ENCODE results near the gene GPX6. TPM values are rescaled to one million over a fixed set of nuclear protein-coding genes. Genes with fewer than 3 reads are reported as not detected.

The GPX6 gene
- total and polyA plus RNA-seq, 11 donors = not detected

DNA sequence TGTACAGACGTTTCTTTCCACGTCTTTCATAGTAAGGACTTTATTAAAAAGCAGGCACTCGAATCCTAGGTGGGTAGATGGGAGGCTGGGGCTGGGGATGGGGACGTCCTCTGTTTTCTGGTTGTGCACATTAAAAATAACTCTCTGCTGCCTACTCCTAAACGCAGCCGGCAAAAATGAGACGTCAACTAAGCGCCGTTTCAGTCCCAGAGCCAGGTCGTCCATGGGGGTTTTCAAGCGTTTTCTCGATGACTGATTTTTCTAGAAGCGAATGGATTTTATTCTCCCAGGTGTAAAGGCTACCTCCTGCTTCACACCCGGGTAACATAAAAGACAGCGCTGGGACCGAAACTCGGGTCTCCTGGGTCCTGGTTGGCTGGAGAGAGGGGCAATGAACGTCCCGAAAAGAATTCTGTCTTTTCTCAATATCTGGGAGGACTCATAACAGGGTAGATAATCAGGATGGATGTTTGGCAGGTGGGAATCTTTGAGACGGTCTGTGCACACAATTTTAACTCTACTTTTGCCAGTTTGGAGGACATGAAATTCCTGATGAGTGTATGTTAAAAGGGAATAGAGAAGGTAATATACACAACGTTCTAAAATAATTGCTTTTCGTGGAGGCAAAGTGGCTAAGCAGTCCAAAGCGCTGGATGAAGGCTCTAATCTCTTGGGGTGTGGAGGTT is 25.2 kb downstream of the GPX6 start:
- no peak for DNase-seq
- peaks cover 0 to 3% (median 0%) of the 10 kb centered on the region in 12 donors for H3K9me3 ChIP-seq
- peak in 1 of 4 donors; percentile 51 for ATAC-seq
- peaks cover 0 to 9% (median 0%) of the 10 kb centered on the region in 12 donors for H3K4me1 ChIP-seq
- WGBS, 4 donors = 12 to 21% (median 12%) methylated on average over 19 to 23 of the region's 23 CpGs
- TF ChIP-seq, protein P1, sequence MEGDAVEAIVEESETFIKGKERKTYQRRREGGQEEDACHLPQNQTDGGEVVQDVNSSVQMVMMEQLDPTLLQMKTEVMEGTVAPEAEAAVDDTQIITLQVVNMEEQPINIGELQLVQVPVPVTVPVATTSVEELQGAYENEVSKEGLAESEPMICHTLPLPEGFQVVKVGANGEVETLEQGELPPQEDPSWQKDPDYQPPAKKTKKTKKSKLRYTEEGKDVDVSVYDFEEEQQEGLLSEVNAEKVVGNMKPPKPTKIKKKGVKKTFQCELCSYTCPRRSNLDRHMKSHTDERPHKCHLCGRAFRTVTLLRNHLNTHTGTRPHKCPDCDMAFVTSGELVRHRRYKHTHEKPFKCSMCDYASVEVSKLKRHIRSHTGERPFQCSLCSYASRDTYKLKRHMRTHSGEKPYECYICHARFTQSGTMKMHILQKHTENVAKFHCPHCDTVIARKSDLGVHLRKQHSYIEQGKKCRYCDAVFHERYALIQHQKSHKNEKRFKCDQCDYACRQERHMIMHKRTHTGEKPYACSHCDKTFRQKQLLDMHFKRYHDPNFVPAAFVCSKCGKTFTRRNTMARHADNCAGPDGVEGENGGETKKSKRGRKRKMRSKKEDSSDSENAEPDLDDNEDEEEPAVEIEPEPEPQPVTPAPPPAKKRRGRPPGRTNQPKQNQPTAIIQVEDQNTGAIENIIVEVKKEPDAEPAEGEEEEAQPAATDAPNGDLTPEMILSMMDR (IDR thresholded peaks at IDR 0.05) = no peak
- no peak for TF ChIP-seq POLR2A (IDR thresholded peaks at IDR 0.05)
- H3K4me3 ChIP-seq = peak overlapping the region in 10 of 12 donors; percentile 14 to 44 (median 38)
- H3K36me3 ChIP-seq = no peaks in the 10 kb centered on the region
- H3K27ac ChIP-seq = peak overlapping the region in 2 of 12 donors; percentile 5 to 65
- intact Hi-C loops (cut with DNase I) = no loop called here
- H3K27me3 ChIP-seq = peaks cover 5 to 86% (median 29%) of the 10 kb centered on the region in 9 donors

DNA sequence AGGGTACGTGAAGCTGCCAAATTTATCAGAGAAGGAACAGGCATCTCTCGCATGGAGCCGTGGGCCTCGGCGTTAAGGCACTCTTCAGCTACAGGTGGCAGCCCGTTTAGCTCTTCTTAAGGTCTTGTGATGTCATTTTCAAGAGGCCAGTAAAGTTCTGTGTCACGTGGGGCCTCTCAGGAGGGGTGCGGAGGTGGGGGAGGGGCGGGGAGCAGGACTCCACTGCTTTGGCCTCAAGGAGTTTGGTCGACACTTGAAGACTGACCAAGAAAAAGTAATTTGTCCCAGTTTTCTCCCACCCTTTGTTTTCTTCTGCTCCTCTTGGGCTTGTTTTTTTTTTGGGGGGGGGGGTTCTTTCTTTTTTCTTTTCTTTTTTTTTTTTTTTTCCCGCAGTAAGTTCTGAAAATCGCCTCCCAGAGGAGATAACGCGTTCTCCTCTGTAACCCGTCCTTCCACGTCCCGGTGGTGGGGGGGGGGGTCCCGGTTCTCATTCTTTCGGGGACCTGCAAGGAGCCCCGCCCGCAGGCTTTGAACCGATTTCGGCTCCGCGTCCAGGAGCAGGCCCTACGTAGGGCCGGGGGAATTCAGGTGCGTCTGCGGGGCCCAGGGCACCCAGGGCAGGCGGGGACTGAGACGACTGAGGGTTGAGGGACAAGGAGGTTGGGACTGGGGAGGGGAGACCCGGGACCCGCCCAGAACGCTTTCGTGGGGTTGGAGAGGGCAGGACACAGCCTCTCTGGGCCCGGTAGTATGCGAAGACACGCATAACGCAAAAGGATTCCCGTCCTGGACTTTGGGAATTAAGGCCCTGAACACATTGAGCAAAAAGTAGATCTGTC is 26.0 kb downstream of the GPX6 start:
- TF ChIP-seq, protein P1 (IDR thresholded peaks at IDR 0.05) = no peak
- no peak for TF ChIP-seq POLR2A (IDR thresholded peaks at IDR 0.05)
- WGBS, 4 donors = 5 to 11% (median 7%) methylated on average over 34 to 40 of the region's 40 CpGs
- H3K4me3 ChIP-seq = peak overlapping the region in 11 of 12 donors; percentile 14 to 44 (median 36)
- ATAC-seq (peak in 2 of 4 donors; percentile 51 to 93), DNase-seq (peak in 2 of 5 donors; percentile 38 to 53)
- no peaks in the 10 kb centered on the region for H3K36me3 ChIP-seq
- peaks cover 0 to 9% (median 0%) of the 10 kb centered on the region in 12 donors for H3K4me1 ChIP-seq
- intact Hi-C loops (cut with DNase I) = no loop called here
- peak overlapping the region in 2 of 12 donors; percentile 5 to 65 for H3K27ac ChIP-seq
- peaks cover 5 to 83% (median 25%) of the 10 kb centered on the region in 9 donors for H3K27me3 ChIP-seq
- peaks cover 0 to 3% (median 0%) of the 10 kb centered on the region in 12 donors for H3K9me3 ChIP-seq

DNA sequence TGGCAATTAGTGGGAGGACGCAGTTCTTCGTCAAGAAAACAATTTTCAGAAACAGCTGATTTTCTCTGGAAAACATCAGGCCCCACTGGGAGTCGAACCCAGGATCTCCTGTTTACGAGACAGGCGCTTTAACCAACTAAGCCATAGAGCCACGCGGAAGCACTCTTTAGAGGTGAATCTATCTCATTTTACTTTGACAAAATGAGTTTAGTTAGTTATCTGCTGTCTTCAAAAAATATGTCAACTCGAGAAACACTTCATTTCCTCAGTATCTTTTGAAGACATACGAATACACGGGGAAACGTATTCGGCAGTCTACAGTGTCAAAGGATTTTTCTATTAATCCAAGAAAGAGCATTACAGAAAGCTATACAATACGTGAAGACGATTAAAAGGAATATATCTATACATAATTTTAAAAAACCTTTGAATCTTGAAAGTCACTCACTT is 26.7 kb downstream of the GPX6 start:
- no peaks in the 10 kb centered on the region for H3K36me3 ChIP-seq
- 32 to 42% (median 35%) methylated on average over 14 of the region's 14 CpGs for WGBS, 4 donors
- intact Hi-C loops (cut with DNase I) = no loop called here
- H3K27me3 ChIP-seq = peaks cover 5 to 83% (median 25%) of the 10 kb centered on the region in 9 donors
- TF ChIP-seq, protein P1 (IDR thresholded peaks at IDR 0.05) = no peak
- no peak for TF ChIP-seq POLR2A (IDR thresholded peaks at IDR 0.05)
- DNase-seq = no peak
- peak overlapping the region in 1 of 12 donors; percentile 4 for H3K27ac ChIP-seq
- H3K4me3 ChIP-seq = peak overlapping the region in 6 of 12 donors; percentile 9 to 44 (median 41)
- H3K9me3 ChIP-seq = peaks cover 0 to 3% (median 0%) of the 10 kb centered on the region in 12 donors
- no peak for ATAC-seq
- peaks cover 0 to 9% (median 0%) of the 10 kb centered on the region in 12 donors for H3K4me1 ChIP-seq
